Measurements from ENCODE around the gene CARS1. TPM values are rescaled to one million over a fixed set of nuclear protein-coding genes. Genes with fewer than 3 reads are reported as not detected.

The CARS1 gene
- total RNA-seq, 2 experiments from 2014 or later, result 94.1 to 126 TPM

GRCh38 chr11:3026803-3027202 lies 30.4 kb downstream of the CARS1 start:
- no peak for ATAC-seq
- Mint-ChIP-seq H3K36me3 (ENCODE audit: low read depth) (peaks cover 67% of the 10 kb centered on the region), H3K4me1 (peaks cover 22% of the 10 kb centered on the region), H3K27ac (no peak overlapping the region), H3K27me3 (no peaks in the 10 kb centered on the region), H3K4me3 (no peak overlapping the region), H3K9me3 (ENCODE audit: low read depth) (no peaks in the 10 kb centered on the region)
- ChIA-PET CTCF (interaction anchor here (0.9 to 2.0 kb wide), 3 partner anchors 8 to 13 kb away, joined by 3 to 6 read pairs (median 4); no protein-coding TSS in a partner anchor), POLR2A (no interaction called here)
- intact Hi-C loops (cut with DNase I, micrococcal nuclease), result no loop called here
- DNase-seq, result no peak

- ChIA-PET POLR2A (no interaction called here), CTCF (interaction anchor here (1.1 to 1.3 kb wide), 3 partner anchors 10 to 69 kb away, joined by 3 to 5 read pairs (median 4); no protein-coding TSS in a partner anchor)
- intact Hi-C loops (cut with DNase I, micrococcal nuclease), result loop anchor here in 1 of 2 experiments (2.0 kb wide), 1 partner anchor 28 kb away; no protein-coding TSS in a partner anchor
- no peaks in the 10 kb centered on the region for H3K27me3 Mint-ChIP-seq
- H3K4me3 Mint-ChIP-seq, result no peak overlapping the region
- H3K36me3 Mint-ChIP-seq (ENCODE audit: low read depth), result peaks cover 57% of the 10 kb centered on the region
- H3K9me3 Mint-ChIP-seq (ENCODE audit: low read depth), result no peaks in the 10 kb centered on the region
- DNase-seq (no peak), ATAC-seq (no peak)
- H3K4me1 Mint-ChIP-seq, result peaks cover 20% of the 10 kb centered on the region
- peak overlapping the region; percentile 59 for H3K27ac Mint-ChIP-seq
Observed at GRCh38 chr11:3022982-3023381, 34.2 kb downstream of the CARS1 start.

GRCh38 chr11:3022300-3022967 lies 34.8 kb downstream of the CARS1 start:
- DNase-seq, result no peak
- Mint-ChIP-seq H3K9me3 (ENCODE audit: low read depth) (no peaks in the 10 kb centered on the region), H3K27me3 (no peaks in the 10 kb centered on the region), H3K36me3 (ENCODE audit: low read depth) (peaks cover 59% of the 10 kb centered on the region), H3K4me1 (peaks cover 20% of the 10 kb centered on the region), H3K4me3 (no peak overlapping the region), H3K27ac (peak overlapping the region; percentile 59)
- POLR2A ChIA-PET, result no interaction called here
- ATAC-seq, result peak; percentile 81
- intact Hi-C loops (cut with DNase I, micrococcal nuclease), result loop anchor here in 1 of 2 experiments (2.0 kb wide), 1 partner anchor 28 kb away; no protein-coding TSS in a partner anchor
- CTCF ChIA-PET, result interaction anchor here (0.5 to 1.3 kb wide), 6 partner anchors 14 to 78 kb away, joined by 3 to 5 read pairs (median 3); no protein-coding TSS in a partner anchor

GRCh38 chr11:3021125-3021524 lies 36.1 kb downstream of the CARS1 start:
- H3K27ac Mint-ChIP-seq, result no peak overlapping the region
- H3K9me3 Mint-ChIP-seq (ENCODE audit: low read depth), result no peaks in the 10 kb centered on the region
- H3K36me3 Mint-ChIP-seq (ENCODE audit: low read depth), result peaks cover 62% of the 10 kb centered on the region

GRCh38 chr11:3020011-3020410 lies 37.2 kb downstream of the CARS1 start:
- Mint-ChIP-seq H3K27me3 (no peaks in the 10 kb centered on the region), H3K4me1 (peaks cover 41% of the 10 kb centered on the region), H3K27ac (no peak overlapping the region), H3K4me3 (no peak overlapping the region), H3K9me3 (ENCODE audit: low read depth) (no peaks in the 10 kb centered on the region), H3K36me3 (ENCODE audit: low read depth) (peaks cover 63% of the 10 kb centered on the region)
- intact Hi-C loops (cut with DNase I, micrococcal nuclease), result no loop called here
- POLR2A ChIA-PET, result no interaction called here
- CTCF ChIA-PET, result interaction anchor here (0.5 to 0.6 kb wide), 2 partner anchors 15 to 17 kb away, joined by 3 read pairs; no protein-coding TSS in a partner anchor
- ATAC-seq, result no peak
- no peak for DNase-seq

More at GRCh38 chr11:3021125-3021524, 36.1 kb downstream of the CARS1 start:
- H3K4me1 Mint-ChIP-seq, result peaks cover 30% of the 10 kb centered on the region
- no peaks in the 10 kb centered on the region for H3K27me3 Mint-ChIP-seq
- ChIA-PET POLR2A (no interaction called here), CTCF (interaction anchor here (1.3 kb wide), 1 partner anchor 23 kb away, joined by 3 read pairs; no protein-coding TSS in a partner anchor)
- peak; percentile 24 for DNase-seq
- no peak for ATAC-seq
- intact Hi-C loops (cut with DNase I, micrococcal nuclease), result no loop called here
- H3K4me3 Mint-ChIP-seq, result no peak overlapping the region

GRCh38 chr11:3018596-3018995 lies 38.6 kb downstream of the CARS1 start:
- peaks cover 53% of the 10 kb centered on the region for H3K4me1 Mint-ChIP-seq
- DNase-seq (no peak), ATAC-seq (no peak)
- no peak overlapping the region for H3K27ac Mint-ChIP-seq
- ChIA-PET CTCF (no interaction called here), POLR2A (no interaction called here)
- H3K27me3 Mint-ChIP-seq, result no peaks in the 10 kb centered on the region
- H3K36me3 Mint-ChIP-seq (ENCODE audit: low read depth), result peaks cover 64% of the 10 kb centered on the region
- no peak overlapping the region for H3K4me3 Mint-ChIP-seq
- H3K9me3 Mint-ChIP-seq (ENCODE audit: low read depth), result no peaks in the 10 kb centered on the region
- intact Hi-C loops (cut with DNase I, micrococcal nuclease), result no loop called here

- POLR2A ChIA-PET, result no interaction called here
Observed at GRCh38 chr11:3016861-3017260, 40.4 kb downstream of the CARS1 start.

GRCh38 chr11:3015796-3016195 lies 41.4 kb downstream of the CARS1 start:
- Mint-ChIP-seq H3K4me1 (peaks cover 36% of the 10 kb centered on the region), H3K27me3 (no peaks in the 10 kb centered on the region), H3K4me3 (no peak overlapping the region), H3K27ac (no peak overlapping the region), H3K36me3 (ENCODE audit: low read depth) (peaks cover 58% of the 10 kb centered on the region), H3K9me3 (ENCODE audit: low read depth) (no peaks in the 10 kb centered on the region)
- CTCF ChIA-PET, result interaction anchor here (1.2 to 2.0 kb wide), 2 partner anchors 25 to 40 kb away, joined by 6 to 8 read pairs; no protein-coding TSS in a partner anchor
- no peak for ATAC-seq
- no peak for DNase-seq
- intact Hi-C loops (cut with DNase I, micrococcal nuclease), result loop anchor here in 1 of 2 experiments (2.0 kb wide), 1 partner anchor 23 kb away; the partner anchor contains the start of gene NAP1L4
- POLR2A ChIA-PET, result interaction anchor here (0.8 kb wide), 1 partner anchor 15 kb away, joined by 3 read pairs; no protein-coding TSS in a partner anchor

More at GRCh38 chr11:3016861-3017260, 40.4 kb downstream of the CARS1 start:
- ATAC-seq, result no peak
- Mint-ChIP-seq H3K27me3 (no peaks in the 10 kb centered on the region), H3K4me3 (no peak overlapping the region), H3K36me3 (ENCODE audit: low read depth) (peaks cover 54% of the 10 kb centered on the region), H3K9me3 (ENCODE audit: low read depth) (no peaks in the 10 kb centered on the region), H3K4me1 (peaks cover 38% of the 10 kb centered on the region), H3K27ac (no peak overlapping the region)
- CTCF ChIA-PET, result no interaction called here
- DNase-seq, result no peak
- intact Hi-C loops (cut with DNase I, micrococcal nuclease), result no loop called here

- Mint-ChIP-seq H3K9me3 (ENCODE audit: low read depth) (no peaks in the 10 kb centered on the region), H3K4me1 (peaks cover 38% of the 10 kb centered on the region), H3K27ac (peak overlapping the region; percentile 37), H3K4me3 (no peak overlapping the region), H3K27me3 (no peaks in the 10 kb centered on the region), H3K36me3 (ENCODE audit: low read depth) (peaks cover 56% of the 10 kb centered on the region)
- ChIA-PET CTCF (interaction anchor here (0.8 to 2.0 kb wide), 7 partner anchors 18 to 77 kb away, joined by 3 to 8 read pairs (median 6); no protein-coding TSS in a partner anchor), POLR2A (interaction anchor here (0.8 to 3.0 kb wide), 3 partner anchors 14 to 40 kb away, joined by 3 to 13 read pairs (median 12); no protein-coding TSS in a partner anchor)
- DNase-seq, result no peak
- intact Hi-C loops (cut with DNase I, micrococcal nuclease), result loop anchor here (1.0 to 2.0 kb wide), 2 partner anchors 22 to 23 kb away; partner anchors contain the start of gene NAP1L4 (in 2 of the 2)
- no peak for ATAC-seq
Observed at GRCh38 chr11:3014943-3015342, 42.3 kb downstream of the CARS1 start.

- peaks cover 38% of the 10 kb centered on the region for H3K4me1 Mint-ChIP-seq
- H3K27me3 Mint-ChIP-seq, result no peaks in the 10 kb centered on the region
- H3K9me3 Mint-ChIP-seq (ENCODE audit: low read depth), result no peaks in the 10 kb centered on the region
- ATAC-seq (peak; percentile 80), DNase-seq (peak; percentile 76)
- ChIA-PET POLR2A (interaction anchor here (1.2 to 3.0 kb wide), 2 partner anchors 25 to 39 kb away, joined by 12 to 13 read pairs; no protein-coding TSS in a partner anchor), CTCF (interaction anchor here (0.8 to 2.0 kb wide), 11 partner anchors 11 to 77 kb away, joined by 3 to 8 read pairs (median 5); partner anchors contain the start of gene CARS1)
- H3K27ac Mint-ChIP-seq, result peak overlapping the region; percentile 81
- peaks cover 55% of the 10 kb centered on the region for H3K36me3 Mint-ChIP-seq (ENCODE audit: low read depth)
- H3K4me3 Mint-ChIP-seq, result peak overlapping the region; percentile 16
- intact Hi-C loops (cut with DNase I, micrococcal nuclease), result loop anchor here (1.0 to 2.0 kb wide), 2 partner anchors 21 to 22 kb away; partner anchors contain the start of gene NAP1L4 (in 2 of the 2)
Observed at GRCh38 chr11:3014057-3014938, 42.9 kb downstream of the CARS1 start.
